Common myeloid progenitor, CD34-positive (primary cell): ENCODE data around the gene SCAF8.

Source experiments
- CTCF ChIA-PET: fragments of 350-600 bp; sonication (Branson Sonifier 250); formaldehyde crosslinking; loops from one replicate; lab custom pipeline; 2021; ENCODE audit warnings: antibody characterized with exemption; lab: Charles Lee
- POLR2A ChIA-PET: fragments of 350-600 bp; sonication (Branson Sonifier 250); formaldehyde crosslinking; loops from one replicate; lab custom pipeline; 2021; ENCODE audit warnings: antibody characterized with exemption; lab: Charles Lee
- DNase-seq, 3 donors: peaks; one replicate each; pipeline versions ENCODE4 v3.0.0 to v3.0.0-alpha.2; 2013
- H3K27ac ChIP-seq, 2 experiments: 1 replicate in 1 of 2; 2 replicates in 1 of 2; pipeline ENCODE4 v1.7.0; 2013; ENCODE audit warnings: inconsistent platforms in 2 of 2, low read length in 2 of 2, mild to moderate bottlenecking in 2 of 2, low read depth in 1 of 2, moderate library complexity in 1 of 2; ENCODE audit not compliant: severe bottlenecking in 2 of 2, insufficient read depth in 1 of 2, poor library complexity in 1 of 2
- H3K27me3 ChIP-seq, 5 experiments: replicated peaks in 2 of 5; 1 replicate in 3 of 5; 2 replicates in 2 of 5; pipeline versions ENCODE4 v1.6.1 to v1.7.0; 2013; ENCODE audit warnings: low read length in 4 of 5, mild to moderate bottlenecking in 2 of 5, moderate library complexity in 2 of 5, inconsistent platforms in 1 of 5; ENCODE audit not compliant: insufficient read depth in 5 of 5, control insufficient read depth in 4 of 5
- H3K36me3 ChIP-seq, 4 experiments: 1 replicate in 2 of 4; 2 replicates in 2 of 4; pipeline versions ENCODE4 v1.6.1 to v1.7.0; 2013; ENCODE audit warnings: low read length in 3 of 4, control low read depth in 1 of 4, mild to moderate bottlenecking in 1 of 4; ENCODE audit not compliant: control insufficient read depth in 4 of 4, insufficient read depth in 4 of 4
- H3K4me1 ChIP-seq, 4 experiments: 1 replicate in 3 of 4; 2 replicates in 1 of 4; pipeline versions ENCODE4 v1.6.1 to v1.7.1; 2013; ENCODE audit warnings: low read length in 3 of 4, mild to moderate bottlenecking in 3 of 4, control low read depth in 1 of 4, inconsistent platforms in 1 of 4, moderate library complexity in 1 of 4; ENCODE audit not compliant: control insufficient read depth in 4 of 4, insufficient read depth in 4 of 4; ENCODE audit errors: control extremely low read depth in 1 of 4
- H3K4me3 ChIP-seq, 7 experiments: 1 replicate in 4 of 7; 2 replicates in 3 of 7; pipeline versions ENCODE4 v1.5.1 to v1.7.0; 2013; ENCODE audit warnings: mild to moderate bottlenecking in 7 of 7, low read length in 6 of 7, moderate library complexity in 6 of 7, inconsistent platforms in 2 of 7, low read depth in 2 of 7, control low read depth in 1 of 7; ENCODE audit not compliant: insufficient read depth in 4 of 7, control insufficient read depth in 1 of 7; ENCODE audit errors: extremely low read depth in 1 of 7
- H3K9me3 ChIP-seq, 5 experiments: 1 replicate in 4 of 5; 2 replicates in 1 of 5; pipeline versions ENCODE4 v1.6.1 to v1.7.1; 2013; ENCODE audit warnings: low read length in 4 of 5, mild to moderate bottlenecking in 2 of 5, inconsistent platforms in 1 of 5, low read depth in 1 of 5, moderate library complexity in 1 of 5; ENCODE audit not compliant: control insufficient read depth in 4 of 5, insufficient read depth in 2 of 5; ENCODE audit errors: control extremely low read depth in 1 of 5
- WGBS: methylation state at CpG from one replicate; pipeline ENCODE4 v1.1.5; 2013; ENCODE audit not compliant: insufficient coverage; 5-methylcytosine and 5-hydroxymethylcytosine counted together

The SCAF8 gene

GRCh38 chr6:154821099-154821498 lies 87.9 kb downstream of the SCAF8 start:
- H3K27ac ChIP-seq: no peak overlapping the region
- ChIA-PET POLR2A (no interaction called here), CTCF (interaction anchor here (1.2 kb wide), 1 partner anchor 17 kb away, joined by 3 read pairs; no protein-coding TSS in a partner anchor)
- H3K27me3 ChIP-seq: no peaks in the 10 kb centered on the region
- 100% methylated on average over 1 of the region's 1 CpG for WGBS
- H3K36me3 ChIP-seq: peaks cover 12 to 77% (median 51%) of the 10 kb centered on the region in 4 experiments
- H3K9me3 ChIP-seq: no peaks in the 10 kb centered on the region
- H3K4me3 ChIP-seq: no peak overlapping the region
- DNase-seq: no peak
- peaks cover 2 to 16% (median 7%) of the 10 kb centered on the region in 4 experiments for H3K4me1 ChIP-seq

- ChIA-PET POLR2A (no interaction called here), CTCF (interaction anchor here (1.1 to 1.2 kb wide), 2 partner anchors 17 to 138 kb away, joined by 3 read pairs; no protein-coding TSS in a partner anchor)
- no peaks in the 10 kb centered on the region for H3K9me3 ChIP-seq
- H3K4me1 ChIP-seq: peaks cover 2 to 16% (median 7%) of the 10 kb centered on the region in 4 experiments
- no peak overlapping the region for H3K27ac ChIP-seq
- peaks cover 12 to 71% (median 49%) of the 10 kb centered on the region in 4 experiments for H3K36me3 ChIP-seq
- DNase-seq: no peak
- 100% methylated on average over 1 of the region's 2 CpGs for WGBS
- no peak overlapping the region for H3K4me3 ChIP-seq
- H3K27me3 ChIP-seq: no peaks in the 10 kb centered on the region
Observed at GRCh38 chr6:154821638-154822037, 88.4 kb downstream of the SCAF8 start.

GRCh38 chr6:154822947-154823558 lies 89.8 kb downstream of the SCAF8 start:
- POLR2A ChIA-PET: no interaction called here
- DNase-seq: no peak
- CTCF ChIA-PET: interaction anchor here (1.0 kb wide), 2 partner anchors 9 to 31 kb away, joined by 3 to 4 read pairs; no protein-coding TSS in a partner anchor
- Histone ChIP-seq H3K27ac (no peak overlapping the region), H3K27me3 (no peaks in the 10 kb centered on the region), H3K4me1 (peaks cover 2 to 16% (median 7%) of the 10 kb centered on the region in 4 experiments), H3K9me3 (no peaks in the 10 kb centered on the region), H3K36me3 (peaks cover 12 to 67% (median 49%) of the 10 kb centered on the region in 4 experiments), H3K4me3 (no peak overlapping the region)
- 95% methylated on average over 2 of the region's 2 CpGs for WGBS

- H3K27me3 ChIP-seq: no peaks in the 10 kb centered on the region
- no peaks in the 10 kb centered on the region for H3K9me3 ChIP-seq
- CTCF ChIA-PET: interaction anchor here (1.0 kb wide), 1 partner anchor 30 kb away, joined by 3 read pairs; no protein-coding TSS in a partner anchor
- no peak overlapping the region for H3K27ac ChIP-seq
- POLR2A ChIA-PET: no interaction called here
- H3K4me1 ChIP-seq: peaks cover 2 to 16% (median 7%) of the 10 kb centered on the region in 4 experiments
- DNase-seq: peak in 1 of 3 donors; percentile 18
- 17% methylated on average over 2 of the region's 4 CpGs for WGBS
- H3K4me3 ChIP-seq: no peak overlapping the region
- peaks cover 12 to 63% (median 47%) of the 10 kb centered on the region in 4 experiments for H3K36me3 ChIP-seq
Observed at GRCh38 chr6:154824076-154824475, 90.9 kb downstream of the SCAF8 start.

GRCh38 chr6:154829970-154830369 lies 96.8 kb downstream of the SCAF8 start:
- Histone ChIP-seq H3K4me3 (no peak overlapping the region), H3K27ac (no peak overlapping the region), H3K9me3 (no peaks in the 10 kb centered on the region), H3K27me3 (no peaks in the 10 kb centered on the region), H3K36me3 (peaks cover 20 to 54% (median 39%) of the 10 kb centered on the region in 4 experiments), H3K4me1 (no peaks in the 10 kb centered on the region)
- DNase-seq: no peak
- POLR2A ChIA-PET: interaction anchor here (0.6 kb wide), 1 partner anchor 16 kb away, joined by 3 read pairs; no protein-coding TSS in a partner anchor
- WGBS: no CpG with 5 or more reads among the region's 1 CpG
- CTCF ChIA-PET: interaction anchor here (1.0 to 1.3 kb wide), 5 partner anchors 15 to 156 kb away, joined by 3 read pairs; no protein-coding TSS in a partner anchor

- Histone ChIP-seq H3K9me3 (no peaks in the 10 kb centered on the region), H3K4me3 (no peak overlapping the region), H3K27me3 (no peaks in the 10 kb centered on the region), H3K27ac (no peak overlapping the region), H3K36me3 (peaks cover 20 to 49% (median 32%) of the 10 kb centered on the region in 4 experiments), H3K4me1 (no peaks in the 10 kb centered on the region)
- CTCF ChIA-PET: interaction anchor here (1.0 to 1.3 kb wide), 6 partner anchors 12 to 157 kb away, joined by 3 read pairs; no protein-coding TSS in a partner anchor
- DNase-seq: no peak
- WGBS: no CpG with 5 or more reads among the region's 4 CpGs
- POLR2A ChIA-PET: no interaction called here
Observed at GRCh38 chr6:154830771-154831170, 97.6 kb downstream of the SCAF8 start.

GRCh38 chr6:154835307-154835706 lies 102.1 kb downstream of the SCAF8 start:
- 95% methylated on average over 2 of the region's 4 CpGs for WGBS
- Histone ChIP-seq H3K27me3 (no peaks in the 10 kb centered on the region), H3K4me1 (peaks cover 0 to 5% (median 2%) of the 10 kb centered on the region in 4 experiments), H3K36me3 (peaks cover 18 to 29% (median 24%) of the 10 kb centered on the region in 4 experiments), H3K27ac (no peak overlapping the region), H3K9me3 (no peaks in the 10 kb centered on the region), H3K4me3 (no peak overlapping the region)
- ChIA-PET POLR2A (interaction anchor here (0.6 kb wide), 1 partner anchor 151 kb away, joined by 3 read pairs; no protein-coding TSS in a partner anchor), CTCF (no interaction called here)
- DNase-seq: no peak
